ENCODE measurements around the gene DLL1.
A peak's percentile ranks its signal among the peaks of the same experiment; 100 is the strongest.

The DLL1 gene

DNA sequence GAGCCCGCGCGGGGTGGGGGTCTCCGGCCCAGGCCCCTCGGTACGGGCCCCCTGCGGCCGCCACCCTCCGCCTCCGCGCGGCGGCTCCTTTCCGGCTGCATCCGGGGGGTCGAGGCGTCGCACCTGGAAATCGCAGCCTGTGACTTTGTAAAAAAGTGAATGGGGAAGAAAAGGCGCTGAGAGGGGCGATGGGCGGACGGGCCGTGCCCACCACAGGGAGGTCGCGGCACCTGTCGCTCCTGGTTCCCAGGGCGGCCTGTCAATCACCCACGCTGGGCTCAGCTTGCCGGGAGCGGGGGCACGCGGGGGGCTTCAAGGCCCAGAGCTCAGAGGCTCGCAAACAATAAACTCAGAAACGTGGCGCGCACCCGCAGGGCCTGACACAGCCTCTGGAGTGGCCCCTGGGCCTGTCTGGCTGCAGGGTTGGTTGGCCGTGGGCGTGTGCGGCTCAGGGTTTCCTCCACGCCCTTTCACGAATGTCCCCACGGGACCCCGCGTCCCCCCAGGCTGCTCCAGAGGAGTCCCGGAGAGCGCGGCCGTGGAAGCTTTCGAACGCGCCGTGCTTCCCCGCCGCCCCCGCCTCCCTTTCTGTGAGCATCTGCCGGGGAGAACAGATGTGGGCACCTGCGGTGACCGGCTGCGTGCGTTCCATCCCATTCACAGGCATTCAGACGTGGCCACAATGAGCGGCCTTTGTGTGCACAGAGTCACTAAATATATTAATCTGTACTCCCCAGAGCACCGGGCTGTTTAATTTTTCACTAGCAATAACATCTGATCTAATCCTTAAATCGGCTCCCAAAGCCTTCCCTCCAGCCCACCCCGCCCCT is 6.1 kb upstream of the DLL1 start:
- FAIRE-seq = no peak
- TF ChIP-seq TAF1 (IDR thresholded peaks at IDR 0.05; ENCODE audit: low read depth, low read length) (no peak), POLR2AphosphoS5 (IDR thresholded peaks at IDR 0.05; ENCODE audit: low read depth, low read length) (no peak), POU2F2 (IDR thresholded peaks at IDR 0.05; ENCODE audit: low read depth, low read length) (no peak), SPI1 (IDR thresholded peaks at IDR 0.05; ENCODE audit: low read depth, low read length) (no peak), POLR2A (IDR thresholded peaks at IDR 0.05; ENCODE audit: low read depth, low read length) (no peak), PAX5 (IDR thresholded peaks at IDR 0.05; ENCODE audit: insufficient read depth, low read length, severe bottlenecking) (no peak)
- no peak for DNase-seq (ENCODE audit: insufficient read length, low spot score)

DNA sequence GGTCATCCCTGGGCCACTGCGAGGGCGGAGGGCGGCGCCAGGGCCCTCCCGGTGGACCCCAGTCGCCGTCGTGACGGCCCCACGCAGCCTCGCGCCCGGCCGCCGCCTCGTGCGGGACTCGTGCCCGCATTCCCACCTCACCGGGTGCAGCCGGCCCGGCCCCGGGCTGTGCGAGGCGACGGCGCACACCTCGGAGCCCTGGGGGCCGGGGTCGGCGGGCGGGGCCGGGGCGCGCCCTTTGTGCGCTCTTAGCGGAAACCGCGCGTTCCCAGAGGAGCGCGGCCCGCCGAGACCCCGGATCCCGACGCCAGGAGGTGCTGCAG is 5.5 kb upstream of the DLL1 start:
- DNase-seq (ENCODE audit: insufficient read length, low spot score) = no peak
- no peak for FAIRE-seq
- no peak for TF ChIP-seq PAX5 (IDR thresholded peaks at IDR 0.05; ENCODE audit: insufficient read depth, low read length, severe bottlenecking)
- no peak for TF ChIP-seq POU2F2 (IDR thresholded peaks at IDR 0.05; ENCODE audit: low read depth, low read length)
- TF ChIP-seq POLR2A (IDR thresholded peaks at IDR 0.05; ENCODE audit: low read depth, low read length) = no peak
- TF ChIP-seq SPI1 (IDR thresholded peaks at IDR 0.05; ENCODE audit: low read depth, low read length) = no peak
- TF ChIP-seq POLR2AphosphoS5 (IDR thresholded peaks at IDR 0.05; ENCODE audit: low read depth, low read length) = no peak
- TF ChIP-seq TAF1 (IDR thresholded peaks at IDR 0.05; ENCODE audit: low read depth, low read length) = no peak

DNA sequence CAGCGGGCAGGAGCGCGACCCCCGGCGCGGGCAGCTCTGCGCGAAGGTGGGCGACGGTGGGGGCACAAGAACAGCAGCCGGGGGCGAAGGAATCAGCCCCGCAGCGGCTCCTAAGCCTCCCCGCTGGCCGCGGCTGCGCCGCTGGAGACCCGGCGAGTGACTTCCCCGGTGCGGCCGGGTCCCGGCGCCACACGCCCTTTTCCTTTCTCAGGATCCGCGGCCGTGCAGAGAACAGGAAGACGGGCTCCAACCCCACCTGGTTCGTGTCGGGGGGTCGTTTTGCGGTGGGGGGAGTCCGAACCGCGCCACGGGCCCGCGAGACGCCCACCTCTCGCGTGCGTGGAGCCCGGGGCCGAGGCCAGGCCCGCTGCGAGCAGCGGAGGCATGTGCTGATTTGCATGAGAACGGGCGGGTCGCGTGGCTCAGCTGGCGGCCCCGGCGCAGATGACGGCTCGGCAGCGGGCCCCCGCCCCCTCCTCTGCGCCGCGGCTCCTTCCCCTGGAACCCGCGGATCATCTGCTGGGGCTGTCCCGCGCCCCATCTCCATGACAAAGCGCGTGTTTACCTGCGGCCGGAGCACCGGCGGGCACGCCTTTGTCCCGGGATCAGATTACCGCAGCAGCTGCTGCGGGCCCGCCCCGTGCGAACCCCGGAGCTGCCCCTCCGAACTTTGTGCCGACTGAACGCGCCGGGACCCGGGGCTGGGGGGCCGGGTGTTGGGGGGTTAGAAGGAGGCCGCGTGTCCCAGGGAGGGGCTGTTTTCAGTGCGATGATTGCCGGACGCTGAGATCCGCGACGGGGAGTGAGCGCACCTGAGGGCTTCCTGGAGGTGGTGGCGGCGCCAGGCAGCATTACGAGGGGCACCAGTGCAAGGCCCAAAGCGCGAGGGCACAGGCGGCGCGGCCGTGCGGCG is 4.9 kb upstream of the DLL1 start:
- DNase-seq (ENCODE audit: insufficient read length, low spot score) (no peak), FAIRE-seq (peak; percentile 64)
- TF ChIP-seq SPI1 (IDR thresholded peaks at IDR 0.05; ENCODE audit: low read depth, low read length) (no peak), POU2F2 (IDR thresholded peaks at IDR 0.05; ENCODE audit: low read depth, low read length) (peak; percentile 90)

DNA sequence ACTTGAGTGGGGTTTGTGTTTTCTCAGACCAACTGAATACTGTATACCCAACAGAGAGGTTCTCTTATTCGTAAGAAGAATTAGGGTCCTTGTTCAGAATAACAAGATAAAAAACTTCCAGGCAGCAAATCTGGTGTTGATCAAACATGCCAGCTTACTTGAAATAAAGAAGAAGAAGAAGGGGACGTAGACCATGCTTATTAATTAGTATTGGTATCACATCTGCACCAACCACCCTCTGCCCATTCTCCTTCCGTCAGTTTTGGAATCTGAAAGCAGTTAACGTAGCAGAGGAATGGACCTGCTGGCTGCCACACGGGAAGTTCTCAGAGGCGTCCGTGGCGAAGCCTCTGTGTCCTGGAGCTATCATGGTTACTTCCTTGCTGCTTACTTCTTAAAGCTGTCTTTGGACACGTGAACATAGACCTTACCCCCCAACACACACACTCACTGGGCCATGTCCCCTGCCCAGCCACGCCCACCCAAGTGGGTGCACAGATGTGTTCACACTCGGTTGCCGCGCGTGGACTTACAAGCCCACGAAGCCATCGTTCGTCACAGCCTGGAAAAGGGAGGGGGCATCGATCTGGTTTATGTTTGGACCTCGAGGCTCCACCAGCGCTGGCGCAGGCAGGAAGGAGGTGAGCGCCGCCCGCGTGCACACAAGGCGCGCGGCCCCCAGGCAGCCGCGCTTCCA is 4.1 kb upstream of the DLL1 start:
- TF ChIP-seq SPI1 (IDR thresholded peaks at IDR 0.05; ENCODE audit: low read depth, low read length) (no peak), PAX5 (IDR thresholded peaks at IDR 0.05; ENCODE audit: insufficient read depth, low read length, severe bottlenecking) (no peak), POU2F2 (IDR thresholded peaks at IDR 0.05; ENCODE audit: low read depth, low read length) (no peak), TAF1 (IDR thresholded peaks at IDR 0.05; ENCODE audit: low read depth, low read length) (no peak), POLR2AphosphoS5 (IDR thresholded peaks at IDR 0.05; ENCODE audit: low read depth, low read length) (no peak), POLR2A (IDR thresholded peaks at IDR 0.05; ENCODE audit: low read depth, low read length) (no peak)
- FAIRE-seq (peak; percentile 5), DNase-seq (ENCODE audit: insufficient read length, low spot score) (no peak)

DNA sequence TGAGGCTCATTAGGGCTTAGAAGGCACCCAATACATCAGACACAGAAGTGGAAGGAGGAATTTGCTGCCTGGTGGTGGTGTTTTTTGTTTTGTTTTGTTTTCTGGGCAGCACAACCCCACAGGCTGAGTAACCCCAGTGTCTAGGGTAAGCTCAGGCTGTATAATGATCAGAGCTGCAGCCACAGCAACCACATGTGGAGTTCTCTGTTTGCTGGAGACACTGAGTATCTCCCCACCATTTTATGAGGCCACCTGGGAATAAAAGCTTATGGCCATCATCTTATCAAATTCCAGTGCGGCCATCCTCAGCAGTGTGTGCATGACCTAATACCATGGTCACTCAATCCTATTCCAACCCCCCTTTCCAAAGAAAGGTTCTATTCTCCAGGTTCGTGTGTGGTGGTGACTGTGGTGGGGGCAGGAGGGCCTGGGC is 3.4 kb upstream of the DLL1 start:
- DNase-seq (ENCODE audit: insufficient read length, low spot score) = no peak
- no peak for FAIRE-seq
- TF ChIP-seq POLR2AphosphoS5 (IDR thresholded peaks at IDR 0.05; ENCODE audit: low read depth, low read length) (no peak), TAF1 (IDR thresholded peaks at IDR 0.05; ENCODE audit: low read depth, low read length) (no peak), PAX5 (IDR thresholded peaks at IDR 0.05; ENCODE audit: insufficient read depth, low read length, severe bottlenecking) (no peak), SPI1 (IDR thresholded peaks at IDR 0.05; ENCODE audit: low read depth, low read length) (no peak), POU2F2 (IDR thresholded peaks at IDR 0.05; ENCODE audit: low read depth, low read length) (no peak), POLR2A (IDR thresholded peaks at IDR 0.05; ENCODE audit: low read depth, low read length) (no peak)

DNA sequence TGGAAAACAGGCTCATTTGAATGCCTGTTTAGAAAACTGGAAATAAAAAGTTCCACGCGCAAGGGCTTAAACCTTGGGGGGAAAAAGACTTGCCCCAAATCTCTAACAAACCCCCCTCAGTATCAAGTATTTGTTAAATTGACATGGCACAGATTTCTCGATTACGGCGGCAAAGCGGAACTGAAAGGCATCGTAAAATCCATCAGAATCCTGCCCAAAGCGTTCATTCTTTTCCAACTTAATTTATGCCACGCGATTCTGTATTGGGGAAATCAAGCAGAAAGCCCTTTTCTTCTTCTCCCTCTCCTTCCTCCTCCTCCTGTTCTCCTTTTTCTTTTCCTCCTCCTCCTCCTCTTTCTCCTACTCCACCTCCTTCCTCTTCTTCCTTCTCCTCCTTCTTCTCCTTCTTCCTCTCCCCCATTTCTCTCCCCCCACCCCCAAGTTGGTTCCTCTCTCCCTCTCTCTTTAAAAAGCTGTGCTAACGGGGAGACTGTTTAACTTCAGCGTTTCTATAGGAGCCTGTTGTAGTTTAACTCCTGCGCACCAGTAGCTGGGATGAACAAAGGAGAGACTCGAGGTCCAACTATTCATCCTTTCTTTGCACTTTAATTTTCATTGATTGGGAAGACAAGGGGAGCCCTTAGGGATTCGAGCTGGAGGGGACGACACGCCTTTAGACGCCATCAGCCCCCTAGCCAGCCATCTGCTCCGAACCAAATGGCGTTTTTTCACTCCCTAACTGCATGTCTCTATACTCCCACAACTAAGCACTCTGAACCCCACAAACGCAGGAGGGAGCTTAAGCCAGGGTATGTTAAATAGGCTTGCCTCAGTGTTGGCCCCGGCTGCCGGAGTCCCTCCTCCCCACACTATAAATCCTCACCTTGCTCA is 2.7 kb upstream of the DLL1 start:
- FAIRE-seq (no peak), DNase-seq (ENCODE audit: insufficient read length, low spot score) (no peak)
- TF ChIP-seq SPI1 (IDR thresholded peaks at IDR 0.05; ENCODE audit: low read depth, low read length) (peak; percentile 77), POLR2A (IDR thresholded peaks at IDR 0.05; ENCODE audit: low read depth, low read length) (no peak)

DNA sequence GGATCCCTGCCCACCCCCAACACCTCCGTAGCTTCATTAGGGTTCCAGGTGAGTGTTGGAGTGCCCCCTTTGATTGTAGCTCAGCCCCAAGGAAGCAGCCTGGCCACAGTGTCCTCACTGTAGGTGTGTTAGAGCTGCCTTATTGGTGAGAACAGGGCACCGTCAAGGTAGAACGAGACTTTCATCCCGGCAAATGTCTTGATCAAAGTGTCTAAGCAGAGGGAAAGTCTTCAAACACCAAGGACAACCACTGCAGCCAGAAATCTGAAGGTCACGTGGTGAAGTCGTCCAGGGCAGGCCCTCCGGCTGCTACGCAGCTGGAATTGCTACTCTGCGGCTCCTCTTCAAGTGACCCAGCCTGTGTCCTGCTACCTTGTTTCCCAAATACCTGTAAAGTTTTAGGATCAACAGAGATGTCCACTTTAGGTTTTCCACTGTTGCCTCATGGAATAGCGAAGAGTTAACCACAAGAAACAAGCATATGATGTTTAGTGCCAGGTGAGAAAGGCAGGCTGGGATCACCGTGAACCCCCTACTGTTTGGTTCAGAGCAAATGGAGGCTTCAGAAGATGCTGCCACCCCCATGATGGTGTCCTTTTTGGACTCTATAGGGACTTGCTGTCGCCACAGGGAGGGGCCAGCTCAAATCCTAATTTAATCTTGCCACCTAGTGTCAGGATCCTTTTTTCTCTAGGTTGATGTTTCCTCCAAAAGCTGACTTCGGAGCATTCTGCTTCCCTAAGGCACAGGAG is 1.7 kb upstream of the DLL1 start:
- TF ChIP-seq POLR2A (IDR thresholded peaks at IDR 0.05; ENCODE audit: low read depth, low read length) = no peak
- TF ChIP-seq PAX5 (IDR thresholded peaks at IDR 0.05; ENCODE audit: insufficient read depth, low read length, severe bottlenecking) = no peak
- TF ChIP-seq SPI1 (IDR thresholded peaks at IDR 0.05; ENCODE audit: low read depth, low read length) = no peak
- TF ChIP-seq TAF1 (IDR thresholded peaks at IDR 0.05; ENCODE audit: low read depth, low read length) = no peak
- TF ChIP-seq POLR2AphosphoS5 (IDR thresholded peaks at IDR 0.05; ENCODE audit: low read depth, low read length) = no peak
- TF ChIP-seq POU2F2 (IDR thresholded peaks at IDR 0.05; ENCODE audit: low read depth, low read length) = no peak
- DNase-seq (ENCODE audit: insufficient read length, low spot score) (no peak), FAIRE-seq (peak; percentile 33)

DNA sequence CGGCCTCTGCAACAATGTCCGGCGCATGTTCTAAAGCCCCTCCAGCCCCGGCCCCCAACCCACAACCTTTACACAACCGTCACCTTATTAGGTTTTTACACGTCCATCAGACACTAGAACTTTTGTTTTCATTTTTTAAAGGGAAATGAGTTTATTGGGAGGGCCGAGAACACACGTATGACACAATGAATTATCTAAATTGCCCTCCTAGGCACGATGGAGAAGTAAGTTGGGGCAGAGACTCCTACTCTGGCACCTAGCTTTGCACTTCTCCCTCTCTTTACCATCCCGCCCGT is 1.2 kb upstream of the DLL1 start:
- TF ChIP-seq POU2F2 (IDR thresholded peaks at IDR 0.05; ENCODE audit: low read depth, low read length) (no peak), SPI1 (IDR thresholded peaks at IDR 0.05; ENCODE audit: low read depth, low read length) (no peak), TAF1 (IDR thresholded peaks at IDR 0.05; ENCODE audit: low read depth, low read length) (no peak), PAX5 (IDR thresholded peaks at IDR 0.05; ENCODE audit: insufficient read depth, low read length, severe bottlenecking) (no peak)
- DNase-seq (ENCODE audit: insufficient read length, low spot score) (no peak), FAIRE-seq (no peak)
